Lower lobe of right lung (tissue), 2 donors: ENCODE data around the gene UBA6. TPM values are rescaled to one million over a fixed set of nuclear protein-coding genes. Genes with fewer than 3 reads are reported as not detected.

Source experiments
- ATAC-seq, 2 donors: fragments of 200-7000 bp; cut with Tn5 transposase; one replicate each; pipeline ENCODE4 v1.9.1; 2020 to 2022; ENCODE audit warnings: mild to moderate bottlenecking in 2 of 2, moderate library complexity in 2 of 2
- DNase-seq: peaks from one replicate; pipeline ENCODE4 v3.0.0-alpha.2; 2020
- H3K27ac ChIP-seq: fragments of 200-600 bp; one replicate; pipeline ENCODE4 v1.8.0; 2022
- H3K27me3 ChIP-seq: fragments of 200-600 bp; one replicate; pipeline ENCODE4 v1.8.0; 2022; ENCODE audit warnings: low read depth
- H3K36me3 ChIP-seq: fragments of 200-600 bp; one replicate; pipeline ENCODE4 v1.8.0; 2022; ENCODE audit warnings: mild to moderate bottlenecking
- H3K4me1 ChIP-seq: fragments of 200-600 bp; one replicate; pipeline ENCODE4 v1.8.0; 2022
- H3K4me3 ChIP-seq: fragments of 200-600 bp; one replicate; pipeline ENCODE4 v1.8.0; 2022; ENCODE audit warnings: mild to moderate bottlenecking
- H3K9me3 ChIP-seq: fragments of 200-600 bp; one replicate; pipeline ENCODE4 v1.8.0; 2022
- CTCF ChIP-seq: fragments of 200-600 bp; IDR thresholded peaks from one replicate; pipeline ENCODE4 v1.8.0; 2022; ENCODE audit warnings: antibody characterized with exemption, mild to moderate bottlenecking
- intact Hi-C: fragments of 100-400 bp; cut with DNase I; formaldehyde crosslinking; loops from one replicate; pipeline ENCODE4 v1.11.0; 2022
- total RNA-seq: library from RNA; stranded (reverse); fragmentation: NEBNext Ultra II Directional; extraction: Animal tissue kit (Norgen Biotek cat#: 25700); gene quantifications from one replicate; pipeline ENCODE4 v1.2.1, GENCODE V29; 2021
- donor health status: DM: no; HTN: yes; CAD: no; lungs with severe emphysema.

UBA6 gene
- total RNA-seq, 1 donor from 2014 or later, result 54.4 TPM

DNA sequence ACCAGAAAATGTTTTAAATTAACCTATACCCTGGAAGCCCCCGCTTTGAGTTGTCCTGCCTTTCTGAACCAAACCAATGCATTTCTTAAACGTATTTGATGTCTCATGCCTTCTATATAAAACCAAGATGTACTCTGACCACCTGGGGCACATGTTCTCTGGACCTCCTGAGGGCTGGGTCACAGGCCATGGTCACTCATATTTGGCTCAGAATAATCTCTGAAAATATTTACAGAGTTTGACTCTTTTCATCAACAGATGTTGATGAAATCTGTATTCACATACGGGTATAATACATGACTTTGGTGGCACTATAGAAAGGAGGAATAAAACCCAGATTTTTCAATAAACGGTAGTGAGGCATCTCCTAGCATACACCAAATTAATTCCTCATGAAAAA is 86.8 kb downstream of the UBA6 start:
- no peak for TF ChIP-seq CTCF
- no peaks in the 10 kb centered on the region for H3K9me3 ChIP-seq
- H3K27ac ChIP-seq, result no peak overlapping the region
- no peak overlapping the region for H3K4me3 ChIP-seq
- ATAC-seq (no peak), DNase-seq (no peak)
- peaks cover 19% of the 10 kb centered on the region for H3K36me3 ChIP-seq
- no peaks in the 10 kb centered on the region for H3K4me1 ChIP-seq
- H3K27me3 ChIP-seq, result no peaks in the 10 kb centered on the region
- intact Hi-C loops, result no loop called here

GRCh38 chr4:67608027-67608426 is 92.9 kb downstream of the UBA6 start:
- TF ChIP-seq CTCF, result no peak
- Histone ChIP-seq H3K27me3 (no peaks in the 10 kb centered on the region), H3K9me3 (no peaks in the 10 kb centered on the region), H3K4me3 (no peak overlapping the region), H3K27ac (no peak overlapping the region), H3K4me1 (no peaks in the 10 kb centered on the region), H3K36me3 (no peaks in the 10 kb centered on the region)
- intact Hi-C loops, result no loop called here
- DNase-seq (no peak), ATAC-seq (no peak)

DNA sequence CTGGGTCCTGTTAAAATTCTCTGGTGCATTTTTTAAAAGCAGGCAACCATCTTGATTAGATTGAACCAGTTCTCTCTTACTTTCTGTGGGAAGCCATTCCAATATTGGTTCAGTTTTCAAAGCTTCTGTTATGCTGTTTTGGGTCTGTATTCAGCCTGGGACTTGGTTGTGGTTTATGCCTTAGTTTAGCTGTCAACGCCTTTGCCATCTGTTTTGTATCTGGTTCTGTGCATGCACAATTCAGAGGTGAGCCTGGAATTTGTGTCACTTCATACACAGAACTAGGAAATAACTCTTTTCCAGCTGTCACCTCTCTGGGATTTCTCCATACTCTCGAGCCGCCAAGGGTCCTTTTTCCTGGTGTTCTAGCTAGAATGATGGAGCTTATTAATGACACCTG is 96.2 kb downstream of the UBA6 start:
- no peak overlapping the region for H3K27ac ChIP-seq
- no peak for ATAC-seq
- no peaks in the 10 kb centered on the region for H3K36me3 ChIP-seq
- DNase-seq, result no peak
- no peaks in the 10 kb centered on the region for H3K9me3 ChIP-seq
- H3K4me3 ChIP-seq, result no peak overlapping the region
- intact Hi-C loops, result no loop called here
- TF ChIP-seq CTCF, result no peak
- H3K27me3 ChIP-seq, result no peaks in the 10 kb centered on the region
- H3K4me1 ChIP-seq, result no peaks in the 10 kb centered on the region

GRCh38 chr4:67604029-67604381 is 97.0 kb downstream of the UBA6 start:
- ATAC-seq (no peak), DNase-seq (no peak)
- H3K27ac ChIP-seq, result no peak overlapping the region
- no peaks in the 10 kb centered on the region for H3K9me3 ChIP-seq
- H3K4me1 ChIP-seq, result no peaks in the 10 kb centered on the region
- H3K4me3 ChIP-seq, result no peak overlapping the region
- intact Hi-C loops, result no loop called here
- TF ChIP-seq CTCF, result no peak
- no peaks in the 10 kb centered on the region for H3K27me3 ChIP-seq
- no peaks in the 10 kb centered on the region for H3K36me3 ChIP-seq

- Histone ChIP-seq H3K27me3 (no peaks in the 10 kb centered on the region), H3K36me3 (no peaks in the 10 kb centered on the region), H3K4me1 (no peaks in the 10 kb centered on the region), H3K9me3 (no peaks in the 10 kb centered on the region), H3K4me3 (no peak overlapping the region), H3K27ac (no peak overlapping the region)
- ATAC-seq (no peak), DNase-seq (no peak)
- intact Hi-C loops, result no loop called here
- no peak for TF ChIP-seq CTCF
These were observed 97.5 kb downstream of the UBA6 start for GRCh38 chr4:67603310-67604028.
